CD4-positive, alpha-beta T cell treated with Interleukin-17A for 4 hours (primary cell): ENCODE results near the gene DRGX.

Experiments used
- DNase-seq: peaks from one replicate; pipeline ENCODE4 v3.0.0-alpha.2; 2020; ENCODE audit warnings: mixed read lengths

The DRGX gene

DNA sequence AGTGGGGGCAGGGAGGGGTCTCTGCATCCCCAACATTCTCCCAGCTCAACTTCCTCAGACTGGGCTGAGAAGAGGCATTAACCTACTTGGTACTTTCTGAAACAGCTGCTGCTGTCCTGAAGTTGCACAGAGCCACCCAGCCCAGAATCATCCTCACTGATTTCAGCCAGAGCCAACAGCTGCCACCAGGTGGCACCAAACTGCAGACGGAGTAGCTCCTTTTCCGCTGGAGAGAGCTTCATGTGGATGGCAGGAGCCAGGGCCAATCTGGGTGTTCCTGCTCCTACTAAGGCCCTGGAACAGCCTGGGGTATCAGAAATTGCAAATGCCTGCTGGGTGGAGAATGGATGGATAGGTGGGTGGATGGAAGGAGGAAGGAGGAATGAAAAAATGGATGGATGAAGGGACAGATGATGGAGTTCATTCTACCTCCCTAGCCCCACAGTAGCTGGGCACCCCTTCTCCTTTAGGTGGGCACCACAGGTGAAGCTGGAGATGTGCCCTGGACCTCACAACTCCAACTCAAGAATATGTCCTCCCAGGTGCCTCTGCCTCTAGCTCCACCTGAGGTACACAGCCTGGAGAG, 11.8 kb upstream of the DRGX start:
- DNase-seq: peak; percentile 77

DNA sequence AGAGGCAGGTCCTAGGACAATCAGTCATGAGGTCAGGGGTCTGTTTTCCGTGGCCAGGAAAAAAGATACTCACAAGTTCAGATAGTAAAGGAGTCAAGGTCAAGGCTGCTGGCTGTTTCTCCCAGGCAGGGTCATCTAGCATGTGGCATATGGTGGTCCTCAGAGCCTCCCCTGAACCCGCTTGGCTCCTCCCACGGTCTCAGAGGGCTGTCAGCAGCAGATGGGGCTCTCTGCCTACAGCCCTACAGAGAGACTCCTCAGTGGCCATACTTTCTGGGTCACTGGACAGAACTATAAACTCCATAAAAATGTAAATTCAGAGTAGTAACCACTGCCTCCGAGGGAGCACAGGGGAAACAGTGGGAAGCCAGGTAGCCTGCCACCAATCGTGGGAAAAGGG, 11.3 kb upstream of the DRGX start:
- DNase-seq: no peak

DNA sequence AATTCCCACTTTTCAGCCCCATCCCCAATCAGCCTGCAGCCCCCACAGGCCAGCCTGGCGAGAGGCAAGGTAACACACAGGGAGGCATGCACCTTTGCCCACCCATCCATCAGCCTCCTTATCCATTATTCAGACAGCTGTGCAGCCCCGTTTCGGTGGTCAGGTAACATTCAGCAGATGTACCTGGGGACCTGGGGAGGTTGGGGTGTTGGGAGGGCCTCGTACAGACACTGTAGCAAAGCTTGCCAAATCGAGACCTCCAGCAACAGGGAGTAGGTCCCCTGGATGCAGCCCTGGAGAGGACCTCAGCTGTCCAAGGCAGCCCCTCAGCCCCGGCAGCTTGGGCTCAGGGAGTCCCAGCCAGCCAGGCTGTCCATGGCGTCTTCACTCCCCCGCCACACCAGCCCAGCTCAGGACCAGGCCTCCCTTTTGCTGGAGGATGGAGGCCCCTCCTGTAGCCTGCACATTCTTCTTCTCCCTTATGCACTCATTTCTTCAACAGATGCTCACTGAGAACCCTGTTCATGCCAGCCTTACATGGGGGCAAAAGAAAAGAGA, 8.5 kb upstream of the DRGX start:
- DNase-seq: no peak

DNA sequence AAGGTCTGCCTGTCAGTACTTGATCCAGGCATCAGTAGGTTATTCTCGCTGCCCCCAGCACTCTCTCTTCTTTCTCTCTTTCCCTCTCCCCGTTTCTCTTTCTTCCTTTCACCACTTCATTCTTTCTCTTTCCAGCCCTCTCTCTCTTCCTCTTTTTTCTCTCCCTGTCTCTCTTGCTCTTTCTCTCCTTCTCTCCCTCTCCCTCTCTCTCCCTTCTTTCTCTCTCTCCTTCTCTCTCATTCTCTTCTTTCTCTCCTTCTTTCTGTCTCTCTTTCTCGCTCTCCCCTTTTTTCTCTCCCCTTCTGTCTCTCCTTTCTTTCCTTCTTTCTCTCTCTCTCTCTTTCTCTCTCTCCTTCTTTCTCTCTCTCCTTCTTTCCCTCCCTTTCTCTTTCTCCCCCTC, 7.5 kb upstream of the DRGX start:
- DNase-seq: no peak

DNA sequence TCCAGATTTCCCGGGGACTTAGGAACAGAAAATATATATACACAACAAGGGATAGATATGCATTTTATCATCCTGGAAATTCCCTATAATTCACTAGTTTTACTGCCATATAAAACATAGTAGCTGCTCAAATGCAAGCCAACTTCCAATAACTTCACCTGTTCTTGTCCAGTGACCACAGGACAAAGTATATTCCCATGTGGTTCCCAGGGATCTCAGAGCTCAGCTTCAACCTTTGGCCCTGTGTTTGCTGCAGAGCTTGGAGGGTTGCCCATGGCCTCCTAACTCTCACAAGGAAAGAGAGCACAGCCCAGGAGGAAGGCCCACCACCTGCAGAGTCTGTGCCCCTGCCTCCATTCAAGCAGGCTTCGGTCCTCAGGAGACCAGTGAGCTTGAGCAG, 4.5 kb upstream of the DRGX start:
- no peak for DNase-seq

DNA sequence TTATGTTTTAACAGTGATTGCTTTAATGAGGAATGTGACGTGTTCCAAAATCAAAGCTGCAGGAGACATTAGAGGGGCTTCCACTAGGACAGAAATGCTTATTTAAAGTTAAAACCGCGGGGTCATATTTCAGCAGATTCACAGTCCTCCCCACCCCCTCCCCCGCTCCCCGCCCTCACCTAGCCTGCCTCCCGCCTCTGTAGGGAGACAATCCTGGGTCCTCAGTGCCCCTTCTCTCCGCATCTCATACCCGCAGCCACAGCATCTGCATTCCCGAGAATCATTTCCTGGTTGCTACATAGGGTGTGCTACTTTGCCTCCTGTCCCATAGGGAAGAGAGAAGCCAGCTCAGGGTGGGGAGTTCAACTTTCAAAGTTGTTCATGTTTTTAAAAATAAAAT, 3.1 kb upstream of the DRGX start:
- no peak for DNase-seq

DNA sequence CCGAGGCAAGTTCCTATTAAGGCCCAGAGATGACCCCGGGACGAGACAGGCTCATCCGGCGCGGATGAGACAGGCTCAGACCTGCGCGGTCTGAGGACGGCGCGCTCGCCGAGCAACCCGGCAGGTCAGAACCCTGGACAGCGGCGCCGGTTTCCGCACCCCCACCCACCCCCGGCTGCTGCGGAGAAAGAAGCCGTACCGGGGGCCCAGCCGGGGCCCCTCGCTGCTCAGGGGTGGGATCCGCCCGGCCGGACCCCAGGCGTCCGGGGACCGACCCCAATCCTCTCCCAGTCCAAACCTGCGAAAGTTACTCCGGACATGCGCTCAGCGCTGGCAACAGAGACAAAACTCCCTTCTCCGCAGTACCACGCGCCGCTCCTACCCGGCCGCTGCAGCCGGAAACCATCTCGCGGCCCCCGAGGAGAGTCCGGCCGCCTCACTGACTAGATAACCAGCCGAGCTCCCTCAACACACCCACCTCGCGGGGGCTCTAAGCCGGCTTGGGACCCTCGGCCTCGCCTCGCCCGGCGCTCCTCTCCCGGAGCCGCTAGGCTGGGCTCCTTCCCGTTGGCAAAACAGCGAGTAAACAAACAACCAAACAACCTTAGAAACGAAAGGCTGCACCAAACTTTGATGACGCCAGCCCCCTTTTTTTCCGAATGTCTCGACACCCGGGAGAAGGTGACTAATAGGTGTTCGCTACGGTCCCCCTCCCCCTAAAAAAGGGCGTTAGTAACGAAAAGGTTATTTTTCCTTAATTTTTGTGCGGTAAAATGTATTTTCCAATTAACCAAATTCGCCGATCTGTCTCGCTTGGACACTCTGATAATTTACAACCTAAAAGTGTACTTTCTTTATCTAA, 2.3 kb upstream of the DRGX start:
- peak; percentile 46 for DNase-seq

DNA sequence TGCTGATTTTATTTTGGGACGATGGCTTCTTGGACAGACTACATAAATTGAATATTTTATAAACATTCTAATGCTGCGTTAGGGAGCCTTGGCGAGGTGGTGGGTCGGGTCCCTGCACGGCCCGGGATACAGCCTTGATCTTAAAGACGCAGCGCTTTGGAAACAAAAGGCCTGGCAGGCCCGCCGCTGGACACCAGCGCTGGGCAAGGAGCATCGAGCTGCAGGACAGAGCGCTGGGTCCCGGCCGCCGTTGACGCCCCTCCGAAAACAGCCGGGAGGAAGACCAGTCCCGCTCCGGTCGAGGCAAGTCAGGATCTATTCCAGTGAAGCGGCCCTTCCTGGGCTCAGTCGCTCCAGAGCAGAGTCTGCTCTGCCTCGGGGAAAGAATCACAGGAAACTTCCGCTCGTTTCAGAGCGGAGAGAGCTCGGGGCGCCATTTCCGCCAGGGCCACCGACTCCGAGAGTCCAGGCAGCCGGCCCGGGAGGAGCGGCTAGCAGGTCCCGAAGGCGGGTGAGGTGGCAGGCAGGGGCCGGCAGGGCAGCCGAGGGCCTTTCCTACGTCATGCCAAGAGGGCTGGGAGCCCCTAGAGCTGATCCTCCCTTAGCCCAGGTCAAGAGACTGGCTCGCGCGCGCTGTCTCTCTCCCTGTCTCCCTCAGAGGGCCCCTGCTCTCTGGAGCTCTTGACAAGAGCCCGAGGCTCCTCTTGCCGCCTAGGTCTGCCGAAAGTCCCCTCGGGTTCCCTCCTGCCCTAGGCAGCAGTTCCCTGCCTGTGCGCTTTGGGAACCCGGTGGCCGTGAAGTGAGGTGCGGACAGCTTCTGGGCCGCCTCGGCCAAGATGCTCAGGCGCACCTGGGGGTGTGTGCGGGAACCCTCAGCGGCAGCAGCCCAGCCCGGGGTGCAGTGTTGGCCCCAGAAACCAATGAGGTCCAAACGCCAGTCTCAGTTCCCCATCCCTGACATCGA, 1.4 kb upstream of the DRGX start:
- DNase-seq: no peak

DNA sequence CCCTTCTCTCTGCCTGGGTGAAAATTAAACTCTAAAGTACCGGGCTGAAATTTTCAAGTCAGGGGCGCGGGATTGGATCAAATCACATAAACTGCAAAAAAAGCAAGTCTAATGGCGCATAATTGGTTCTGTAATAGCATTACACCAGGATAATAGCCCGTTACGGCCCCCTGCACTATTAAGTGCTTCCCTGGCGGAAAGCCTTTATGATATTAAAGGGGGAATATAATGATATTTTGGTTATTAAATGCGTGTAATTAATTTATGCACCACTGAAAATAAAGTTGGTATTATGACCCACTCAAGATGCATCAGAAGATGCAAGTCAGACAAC, 744 bp upstream of the DRGX start:
- DNase-seq: no peak

DNA sequence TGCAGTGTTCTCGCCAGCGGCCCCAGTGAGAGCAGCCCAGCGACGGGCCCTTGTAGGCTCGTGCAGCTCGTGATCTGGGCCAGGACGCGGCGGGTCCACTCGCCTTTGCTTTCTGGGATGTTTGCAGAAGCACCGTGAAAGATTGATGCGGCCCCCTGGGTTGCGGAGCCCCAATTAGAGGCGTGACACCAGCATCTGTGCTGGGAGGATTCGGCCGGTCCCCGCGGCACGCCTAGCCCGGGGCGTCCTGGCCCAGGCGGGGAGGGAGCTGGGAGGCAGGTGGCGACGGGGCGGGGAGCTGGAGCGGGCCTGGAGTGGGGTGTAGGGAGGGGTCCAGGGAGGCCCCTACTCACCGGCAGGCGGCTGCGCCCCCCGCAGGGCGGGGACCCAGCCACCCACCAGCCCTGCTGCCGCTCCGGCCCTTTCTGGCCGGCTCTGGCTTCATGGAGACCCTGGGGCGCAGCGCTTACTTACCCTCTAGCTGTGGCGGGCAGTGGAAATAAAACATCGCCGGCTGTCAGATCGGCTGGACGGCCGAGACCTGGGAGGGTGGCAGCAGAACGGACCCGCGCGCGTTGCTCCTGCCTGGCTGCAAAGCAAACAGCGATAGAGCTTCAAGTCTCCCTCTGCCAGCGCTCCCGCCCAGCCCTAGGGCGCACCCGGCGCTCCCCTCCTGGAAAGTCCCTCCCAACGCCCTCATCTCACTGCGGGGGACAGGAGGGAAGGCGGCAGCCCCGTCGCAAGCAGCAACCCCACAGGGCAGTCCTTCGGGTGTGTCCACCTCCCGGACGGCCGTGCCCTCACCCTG, 752 bp downstream of the DRGX start:
- DNase-seq: no peak

DNA sequence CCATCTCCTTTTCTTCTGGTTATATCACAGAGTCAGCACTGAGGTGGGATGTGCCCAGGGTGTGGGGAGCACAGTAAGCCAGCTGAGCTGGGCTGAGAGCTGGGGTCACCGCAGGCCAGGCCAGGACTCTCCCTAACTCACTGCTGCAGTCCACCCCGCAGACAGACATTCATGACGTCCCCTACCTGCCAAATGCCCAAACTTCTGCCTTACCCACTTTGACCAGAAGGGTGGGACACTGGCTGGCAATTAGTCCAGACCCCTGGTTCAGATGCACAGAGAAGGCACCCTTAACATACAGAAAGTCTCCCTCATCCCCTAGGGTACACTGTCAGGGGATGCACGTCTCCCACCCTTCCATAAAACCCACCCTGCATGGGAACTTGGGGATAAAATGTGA, 2.1 kb downstream of the DRGX start:
- DNase-seq: no peak

DNA sequence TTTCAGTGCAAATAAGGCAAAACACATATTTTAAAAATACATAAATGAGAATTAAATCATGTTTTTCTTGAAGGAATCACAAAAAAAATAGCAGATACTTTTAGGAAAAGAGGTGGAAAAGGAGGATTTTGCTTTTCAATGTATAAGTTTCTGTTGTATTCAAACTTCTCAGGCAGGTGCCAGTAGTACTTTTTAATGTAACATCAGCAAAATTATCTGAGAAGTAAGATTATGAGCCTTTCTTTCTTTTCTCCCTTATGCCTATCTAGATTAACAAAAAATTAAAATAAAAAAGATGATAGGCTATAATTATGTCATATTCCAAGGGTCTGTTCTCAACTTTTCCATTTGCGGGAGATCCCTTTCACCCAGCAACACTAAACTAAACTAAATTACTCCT, 2.6 kb downstream of the DRGX start:
- no peak for DNase-seq

DNA sequence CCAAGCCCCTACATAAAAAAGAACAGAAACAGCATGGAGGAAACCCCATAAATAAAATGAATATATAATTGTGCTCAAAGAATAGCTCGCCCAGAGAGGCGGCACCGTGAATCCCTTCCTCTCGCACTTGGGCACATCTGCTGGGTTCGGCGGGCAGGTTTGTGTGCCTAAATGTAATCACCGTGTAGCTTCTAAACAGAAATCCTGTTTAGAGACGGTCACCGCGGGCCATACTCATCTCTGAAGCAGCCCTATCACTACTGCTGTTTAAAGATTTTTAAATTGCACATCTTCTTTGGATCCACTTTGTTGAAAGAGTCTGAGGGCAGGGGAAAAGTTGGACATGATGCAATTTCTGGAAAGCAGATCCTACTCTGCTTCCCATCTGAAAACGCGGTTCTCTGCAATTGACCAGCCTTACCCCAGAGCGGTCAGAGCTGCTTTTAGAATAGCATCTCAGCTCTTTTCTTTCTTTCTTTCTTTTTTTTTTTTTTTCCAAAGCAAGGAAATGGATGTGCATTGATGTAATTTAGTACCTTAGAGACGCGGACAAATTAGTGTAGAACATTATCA, 6.4 kb downstream of the DRGX start:
- no peak for DNase-seq

DNA sequence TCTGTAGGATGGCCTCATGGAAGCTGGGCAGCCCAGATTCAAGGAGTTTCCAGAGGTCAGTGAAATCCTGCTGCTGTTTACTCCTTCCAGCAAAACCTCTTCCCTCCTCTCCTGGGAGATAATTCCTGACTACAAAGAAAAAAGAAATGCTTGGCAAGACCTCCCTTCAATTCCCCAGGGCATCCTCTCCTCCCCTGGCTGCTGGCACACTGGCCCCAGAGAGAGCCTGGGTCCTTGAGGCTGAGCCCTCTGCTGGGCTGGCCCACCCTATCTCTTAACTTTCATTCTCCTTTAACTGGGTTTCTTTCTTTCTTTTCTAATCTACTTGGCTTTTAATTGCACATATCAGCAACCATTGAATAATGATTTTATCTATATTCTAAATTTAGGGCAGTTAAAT, 7.7 kb downstream of the DRGX start:
- no peak for DNase-seq

DNA sequence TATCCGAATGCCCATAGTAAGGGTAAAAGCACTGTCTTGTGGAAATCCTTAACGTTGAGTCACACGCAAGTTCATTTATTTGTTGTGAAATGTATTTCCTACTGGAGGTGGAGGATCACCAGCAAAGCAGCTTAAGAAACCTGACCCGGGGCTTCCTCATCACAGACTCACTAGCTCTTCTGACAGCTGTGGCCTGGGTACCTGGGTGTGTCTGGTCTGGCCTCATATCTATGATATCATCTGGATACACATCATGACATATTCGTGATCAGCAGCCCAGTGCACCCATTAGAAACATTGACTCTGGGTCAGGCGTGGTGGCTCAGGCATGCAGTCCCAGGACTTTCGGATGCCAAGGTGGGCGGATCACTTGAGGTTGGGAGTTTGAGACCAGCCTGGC, 8.8 kb downstream of the DRGX start:
- DNase-seq: no peak

DNA sequence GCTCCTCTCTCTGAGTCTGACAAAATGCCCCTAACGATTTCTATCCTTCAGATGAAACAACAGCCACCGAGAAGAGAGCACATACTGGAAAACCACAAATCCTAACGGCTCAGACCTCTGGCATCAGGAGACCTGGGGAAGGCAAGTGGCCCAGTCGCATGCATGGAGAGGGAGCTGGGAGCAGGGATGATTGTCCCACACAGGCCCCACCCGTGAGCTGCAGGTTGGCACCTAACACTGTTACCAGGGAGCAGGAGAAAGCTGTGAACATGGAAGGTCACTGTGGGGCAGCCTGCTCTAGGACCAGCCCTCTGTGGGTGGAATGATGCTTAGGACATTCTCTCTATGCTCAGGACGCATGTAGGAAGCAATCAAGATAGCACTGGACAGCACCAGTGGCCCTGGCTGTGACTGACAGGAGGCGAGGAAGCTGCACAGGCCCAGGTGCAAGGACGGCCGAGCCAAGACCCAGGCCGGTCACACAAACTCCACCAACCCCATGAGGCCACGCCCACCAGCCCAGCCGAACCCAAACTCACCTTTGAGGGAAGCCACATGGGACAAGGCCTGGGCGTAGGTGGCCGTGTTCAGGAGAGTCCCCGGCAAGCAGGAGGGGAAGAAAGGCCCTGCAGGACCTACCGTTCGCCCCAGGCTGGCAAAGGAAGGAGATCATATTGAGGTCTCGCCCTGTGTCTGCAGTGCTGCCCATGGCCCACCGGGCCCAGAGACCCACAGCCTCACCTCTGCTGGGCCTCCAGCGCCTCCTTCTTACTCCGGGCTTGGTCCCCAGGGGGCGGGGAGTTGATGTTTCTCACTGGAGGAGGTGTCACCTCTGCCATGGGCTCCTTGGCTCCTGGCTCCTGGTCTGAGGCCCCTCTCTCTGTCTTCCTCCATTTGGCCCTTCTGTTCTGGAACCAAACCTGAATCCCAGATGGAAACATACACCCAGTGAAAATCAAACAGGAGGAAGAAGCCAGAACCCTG, 9.7 kb downstream of the DRGX start:
- DNase-seq: no peak

DNA sequence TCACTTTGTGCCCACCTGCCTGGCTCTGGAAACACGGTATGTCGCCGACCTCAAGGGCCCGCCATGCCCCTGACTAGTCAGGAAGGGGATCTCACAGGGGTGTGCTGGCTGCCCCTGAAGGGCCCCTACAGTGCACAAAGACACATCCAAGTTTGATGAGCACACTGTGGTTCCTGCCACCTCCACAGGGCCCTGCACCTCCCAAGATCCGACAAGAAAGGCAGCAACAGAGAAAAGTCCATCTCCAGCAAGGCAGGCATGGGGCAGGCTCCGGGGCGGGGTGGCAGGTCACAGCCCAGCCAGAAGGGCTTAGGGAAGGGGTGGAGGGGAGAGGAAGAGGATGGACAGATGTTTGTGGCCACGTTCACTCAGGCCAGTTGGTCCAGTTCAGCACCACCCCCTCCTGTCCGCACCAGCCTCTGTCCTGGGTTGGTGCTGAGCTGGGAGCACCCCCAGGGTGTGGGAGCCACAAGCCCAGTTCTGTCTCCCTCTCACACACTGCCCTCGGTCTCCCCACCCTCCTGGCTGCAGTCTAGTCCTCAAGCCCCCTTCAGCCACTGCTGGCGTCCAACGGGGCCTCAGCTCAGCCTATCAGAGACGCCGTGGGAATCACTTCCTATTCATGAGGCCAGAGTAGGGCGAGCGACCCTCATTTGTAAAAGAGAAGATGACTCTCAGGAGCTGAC, 11.5 kb downstream of the DRGX start:
- DNase-seq: no peak

DNA sequence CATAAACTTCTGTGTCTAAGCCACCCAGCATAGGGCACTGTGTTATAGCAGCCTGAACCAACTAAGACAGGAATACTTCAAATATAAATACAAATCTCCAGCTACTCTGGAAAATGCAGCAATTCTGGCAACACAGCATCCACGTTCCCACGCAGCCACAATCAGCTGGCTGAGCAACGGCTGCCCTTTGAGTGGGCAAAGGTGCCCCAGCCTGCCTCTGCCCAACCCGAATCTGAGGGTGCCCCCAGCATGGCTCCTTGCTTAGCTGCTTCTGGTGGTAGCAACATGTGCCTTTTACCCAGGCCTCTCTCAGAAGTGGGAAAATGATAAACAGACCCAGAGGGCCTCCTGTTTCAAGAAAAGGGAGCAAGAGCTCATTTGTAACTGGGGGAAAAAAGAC, 12.0 kb downstream of the DRGX start:
- no peak for DNase-seq

DNA sequence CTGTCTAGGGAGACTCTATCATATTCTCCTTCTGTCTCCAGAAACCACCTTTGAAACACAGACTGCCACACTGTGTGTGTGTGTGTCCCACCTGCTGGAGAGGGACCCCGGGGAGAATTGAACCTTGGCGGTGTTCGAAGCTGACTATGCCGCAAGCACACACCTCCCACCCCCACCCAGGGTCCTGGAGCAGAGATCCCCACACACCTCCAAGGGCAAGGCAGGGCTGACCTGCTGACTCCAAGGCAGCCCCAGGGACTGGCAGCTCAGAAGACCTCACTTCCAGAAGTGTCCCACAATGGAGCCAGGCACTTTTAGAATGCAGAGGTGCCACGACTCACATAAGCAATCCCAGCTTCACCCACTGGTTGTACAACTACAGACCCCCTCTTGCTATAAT, 13.1 kb downstream of the DRGX start:
- no peak for DNase-seq

DNA sequence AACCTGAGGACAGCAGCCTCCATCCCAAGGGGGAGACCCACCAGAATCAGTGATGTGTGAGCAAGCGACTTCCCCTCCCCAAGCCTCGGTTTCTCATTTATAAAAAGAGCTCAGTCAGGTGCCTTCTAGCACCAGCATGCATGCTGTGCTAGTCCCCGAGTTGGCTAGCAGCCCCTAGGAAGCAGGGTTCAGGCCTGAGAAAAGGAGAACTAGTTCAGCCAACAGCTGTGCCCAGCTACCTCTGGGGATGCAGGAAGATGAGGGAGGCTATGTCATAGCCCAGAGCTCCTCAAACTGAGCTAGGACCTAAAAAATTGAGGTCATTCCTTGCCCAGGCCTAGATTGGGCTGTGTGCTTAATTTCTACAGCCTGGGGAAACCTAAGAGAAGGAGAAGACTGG, 13.7 kb downstream of the DRGX start:
- no peak for DNase-seq
